AG04449 (cell line): ENCODE results near the gene COX19.
"Not testable (repeated sequence)": the region's sequence is repeated elsewhere in the genome, so short reads cannot be mapped to it uniquely, and the experiment has no call there.

Experiments used
- CTCF ChIA-PET: fragments of 350-600 bp; formaldehyde crosslinking; extraction: SDS; loops from one replicate; lab custom pipeline; 2021; ENCODE audit warnings: antibody characterized with exemption; lab: Yijun Ruan, JAX
- POLR2A ChIA-PET: fragments of 400-600, 350-600 bp; formaldehyde crosslinking; extraction: SDS; loops from one replicate; lab custom pipeline; 2020; ENCODE audit warnings: antibody characterized with exemption, inconsistent platforms; lab: Yijun Ruan, JAX
- DNase-seq: peaks from one replicate; pipeline ENCODE4 v3.0.0-alpha.2; 2010; ENCODE audit warnings: low read depth, low spot score
- H3K4me3 ChIP-seq: 2 replicates; pipeline ENCODE4 v1.5.1; 2011; ENCODE audit warnings: low read depth, mild to moderate bottlenecking, control low read depth, low read length
- TF ChIP-seq, protein P1 (sequence below): IDR thresholded peaks from one replicate; pipeline ENCODE4 v1.5.1; 2011; ENCODE audit warnings: mild to moderate bottlenecking, moderate library complexity, low read length, control low read depth, inconsistent platforms; ENCODE audit not compliant: insufficient read depth; ENCODE audit errors: missing control alignments

COX19 gene

DNA sequence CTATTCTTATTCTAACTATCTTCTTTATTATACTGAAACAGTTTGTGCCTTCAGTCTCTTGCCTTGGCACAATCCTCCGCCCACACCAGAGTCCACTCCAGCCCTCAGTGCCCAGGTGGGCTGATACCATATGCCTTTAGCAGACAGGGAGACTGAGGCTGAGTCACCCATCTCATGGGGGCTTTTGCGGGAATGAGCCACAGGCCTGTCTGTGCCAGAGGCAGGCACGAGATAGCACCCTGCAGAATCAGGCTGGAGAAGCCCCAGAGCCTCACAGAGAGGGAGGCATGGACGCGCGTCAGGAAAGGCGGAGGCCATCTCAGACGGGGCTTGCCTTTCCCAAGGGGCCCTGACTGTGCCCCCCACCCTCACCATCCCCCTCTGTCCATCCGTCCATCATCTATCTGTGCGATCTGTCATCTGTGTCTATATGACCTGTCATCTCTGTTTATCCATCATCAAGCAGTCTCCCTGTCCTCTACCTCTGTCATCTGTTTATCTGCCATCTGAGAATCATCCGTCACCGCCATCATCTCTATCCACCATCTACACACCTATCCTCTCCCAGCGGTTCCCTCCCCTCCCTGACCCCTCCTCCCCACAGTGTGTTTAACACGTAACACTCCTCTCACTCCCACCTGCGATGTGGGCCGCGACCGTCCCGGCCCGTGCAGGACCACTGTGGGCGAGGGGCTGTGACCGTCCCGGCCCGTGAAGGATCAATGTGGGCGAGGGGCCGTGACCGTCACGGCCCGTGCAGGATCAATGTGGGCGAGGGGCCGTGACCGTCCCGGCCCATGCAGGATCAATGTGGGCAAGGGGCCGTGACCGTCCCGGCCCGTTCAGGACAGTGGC is 13.6 kb downstream of the COX19 start:
- TF ChIP-seq, protein P1, sequence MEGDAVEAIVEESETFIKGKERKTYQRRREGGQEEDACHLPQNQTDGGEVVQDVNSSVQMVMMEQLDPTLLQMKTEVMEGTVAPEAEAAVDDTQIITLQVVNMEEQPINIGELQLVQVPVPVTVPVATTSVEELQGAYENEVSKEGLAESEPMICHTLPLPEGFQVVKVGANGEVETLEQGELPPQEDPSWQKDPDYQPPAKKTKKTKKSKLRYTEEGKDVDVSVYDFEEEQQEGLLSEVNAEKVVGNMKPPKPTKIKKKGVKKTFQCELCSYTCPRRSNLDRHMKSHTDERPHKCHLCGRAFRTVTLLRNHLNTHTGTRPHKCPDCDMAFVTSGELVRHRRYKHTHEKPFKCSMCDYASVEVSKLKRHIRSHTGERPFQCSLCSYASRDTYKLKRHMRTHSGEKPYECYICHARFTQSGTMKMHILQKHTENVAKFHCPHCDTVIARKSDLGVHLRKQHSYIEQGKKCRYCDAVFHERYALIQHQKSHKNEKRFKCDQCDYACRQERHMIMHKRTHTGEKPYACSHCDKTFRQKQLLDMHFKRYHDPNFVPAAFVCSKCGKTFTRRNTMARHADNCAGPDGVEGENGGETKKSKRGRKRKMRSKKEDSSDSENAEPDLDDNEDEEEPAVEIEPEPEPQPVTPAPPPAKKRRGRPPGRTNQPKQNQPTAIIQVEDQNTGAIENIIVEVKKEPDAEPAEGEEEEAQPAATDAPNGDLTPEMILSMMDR, result no peak
- no peak for DNase-seq
- no peak overlapping the region for H3K4me3 ChIP-seq
- ChIA-PET POLR2A (no interaction called here), CTCF (no interaction called here)

GRCh38 chr7:960972-961371 is 14.4 kb downstream of the COX19 start:
- H3K4me3 ChIP-seq, DNase-seq, CTCF ChIA-PET, POLR2A ChIA-PET: not testable (repeated sequence)

DNA sequence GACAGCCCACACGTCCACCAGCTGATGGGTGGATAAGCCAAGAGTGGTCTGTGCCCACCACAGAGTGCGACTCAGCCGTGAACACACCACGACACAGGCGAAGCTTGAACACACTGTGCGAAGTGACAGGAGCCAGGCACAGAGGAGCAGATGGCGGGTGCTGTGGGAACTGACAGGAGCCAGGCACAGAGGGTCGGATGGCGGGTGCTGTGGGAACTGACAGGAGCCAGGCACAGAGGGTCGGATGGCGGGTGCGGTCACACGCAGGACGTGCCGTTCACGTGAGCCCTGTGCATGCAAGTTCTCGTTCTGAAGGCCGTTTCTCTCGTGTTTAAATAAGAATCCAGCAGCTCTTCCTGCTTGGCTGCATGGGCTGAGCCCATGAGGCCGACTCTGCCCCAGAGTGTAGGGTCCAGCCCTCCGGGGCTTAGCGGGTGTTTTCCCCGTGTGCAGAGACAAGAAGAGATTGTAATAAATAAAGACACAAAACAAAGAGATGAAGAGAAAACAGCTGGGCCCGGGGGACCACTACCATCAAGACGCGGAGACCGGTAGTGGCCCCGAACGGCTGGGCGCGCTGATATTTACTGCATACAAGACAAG is 15.0 kb downstream of the COX19 start:
- ChIA-PET CTCF (interaction anchor here (1.2 kb wide), 1 partner anchor 12 kb away, joined by 5 read pairs; no protein-coding TSS in a partner anchor), POLR2A (no interaction called here)
- no peak for DNase-seq
- H3K4me3 ChIP-seq, result no peak overlapping the region
- TF ChIP-seq, protein P1, result no peak

DNA sequence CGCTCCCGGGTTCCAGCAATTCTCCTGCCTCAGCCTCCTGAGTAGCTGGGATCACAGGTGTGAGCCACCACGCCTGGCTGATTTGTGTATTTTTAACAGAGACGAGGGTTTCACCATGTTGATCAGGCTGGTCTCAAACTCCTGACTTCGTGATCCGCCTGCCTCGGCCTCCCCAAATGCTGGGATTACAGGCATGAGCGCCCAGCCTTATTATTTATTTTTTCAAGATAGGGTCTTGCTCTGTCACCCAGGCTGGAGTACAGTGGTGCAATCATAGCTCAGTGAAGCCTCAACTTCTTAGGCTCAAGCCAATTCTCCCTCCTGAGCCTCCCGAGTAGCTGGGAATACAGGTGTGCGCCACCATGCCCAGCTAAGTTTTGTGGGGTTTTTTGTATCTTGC is 15.6 kb downstream of the COX19 start:
- H3K4me3 ChIP-seq, POLR2A ChIA-PET, DNase-seq: not testable (repeated sequence)
- CTCF ChIA-PET, result interaction anchor here (1.2 kb wide), 1 partner anchor 12 kb away, joined by 5 read pairs; no protein-coding TSS in a partner anchor

GRCh38 chr7:959271-959670 is 16.1 kb downstream of the COX19 start:
- DNase-seq, result no peak
- TF ChIP-seq, protein P1, result no peak
- ChIA-PET CTCF (interaction anchor here (1.2 kb wide), 1 partner anchor 13 kb away, joined by 5 read pairs; no protein-coding TSS in a partner anchor), POLR2A (no interaction called here)
- no peak overlapping the region for H3K4me3 ChIP-seq

- H3K4me3 ChIP-seq, result no peak overlapping the region
- TF ChIP-seq, protein P1, result no peak
- ChIA-PET POLR2A (no interaction called here), CTCF (interaction anchor here (1.0 to 1.1 kb wide), 2 partner anchors 50 to 108 kb away, joined by 3 to 4 read pairs; no protein-coding TSS in a partner anchor)
- DNase-seq, result no peak
Observed at GRCh38 chr7:958221-959200, 16.8 kb downstream of the COX19 start.
